ENCODE results near the gene CREB5.

CREB5 gene

GRCh38 chr7:28768577-28769147 lies 356.3 kb downstream of the CREB5 start:
- in situ Hi-C loops (cut with MboI; ENCODE audit: low sequenced_read_pairs, unreplicated experiment): no loop called here
- no peak for TF ChIP-seq CTCF (IDR thresholded peaks at IDR 0.05; ENCODE audit: borderline replicate concordance, control extremely low read depth, extremely low read depth, insufficient read depth, missing control alignments)
- DNase-seq (ENCODE audit: low spot score): peak; percentile 20

GRCh38 chr7:28771906-28772622 lies 359.7 kb downstream of the CREB5 start:
- in situ Hi-C loops (cut with MboI; ENCODE audit: low sequenced_read_pairs, unreplicated experiment): no loop called here
- no peak for TF ChIP-seq CTCF (IDR thresholded peaks at IDR 0.05; ENCODE audit: borderline replicate concordance, control extremely low read depth, extremely low read depth, insufficient read depth, missing control alignments)

GRCh38 chr7:28773423-28774145 lies 361.3 kb downstream of the CREB5 start:
- TF ChIP-seq CTCF (IDR thresholded peaks at IDR 0.05; ENCODE audit: borderline replicate concordance, control extremely low read depth, extremely low read depth, insufficient read depth, missing control alignments): no peak
- DNase-seq (ENCODE audit: low spot score): no peak
- in situ Hi-C loops (cut with MboI; ENCODE audit: low sequenced_read_pairs, unreplicated experiment): no loop called here

More at GRCh38 chr7:28771906-28772622, 359.7 kb downstream of the CREB5 start:
- DNase-seq (ENCODE audit: low spot score): no peak

GRCh38 chr7:28774261-28774988 lies 362.1 kb downstream of the CREB5 start:
- no peak for TF ChIP-seq CTCF (IDR thresholded peaks at IDR 0.05; ENCODE audit: borderline replicate concordance, control extremely low read depth, extremely low read depth, insufficient read depth, missing control alignments)
- no peak for DNase-seq (ENCODE audit: low spot score)
- in situ Hi-C loops (cut with MboI; ENCODE audit: low sequenced_read_pairs, unreplicated experiment): no loop called here

- DNase-seq (ENCODE audit: low spot score): no peak
- TF ChIP-seq CTCF (IDR thresholded peaks at IDR 0.05; ENCODE audit: borderline replicate concordance, control extremely low read depth, extremely low read depth, insufficient read depth, missing control alignments): no peak
- in situ Hi-C loops (cut with MboI; ENCODE audit: low sequenced_read_pairs, unreplicated experiment): no loop called here
Observed at GRCh38 chr7:28776463-28777157, 364.3 kb downstream of the CREB5 start.

GRCh38 chr7:28778786-28779185 lies 366.5 kb downstream of the CREB5 start:
- in situ Hi-C loops (cut with MboI; ENCODE audit: low sequenced_read_pairs, unreplicated experiment): no loop called here
- TF ChIP-seq CTCF (IDR thresholded peaks at IDR 0.05; ENCODE audit: borderline replicate concordance, control extremely low read depth, extremely low read depth, insufficient read depth, missing control alignments): no peak
- no peak for DNase-seq (ENCODE audit: low spot score)
